Upper lobe of left lung (tissue), 6 donors: Measurements from ENCODE around the gene KCTD12. TPM values are rescaled to one million over a fixed set of nuclear protein-coding genes. Genes with fewer than 3 reads are reported as not detected.

ENCODE experiments used
- ATAC-seq, 2 donors: fragments of 200-7000 bp; cut with Tn5 transposase; one replicate each; pipeline ENCODE4 v1.9.1; 2022; ENCODE audit warnings: mild to moderate bottlenecking in 2 of 2, moderate library complexity in 2 of 2; ENCODE audit not compliant: low FRiP score in 2 of 2
- DNase-seq, 2 donors: peaks; one replicate each; pipeline ENCODE4 v3.0.0-alpha.2; 2019 to 2020
- H3K27ac ChIP-seq, 4 donors: fragments of 200-600 bp; sonication (generic); one replicate each; pipeline ENCODE4 v1.5.1; 2016 to 2019
- H3K27me3 ChIP-seq, 4 donors: fragments of 200-600 bp; sonication (generic); one replicate each; pipeline ENCODE4 v1.5.1; 2017 to 2019
- H3K36me3 ChIP-seq, 4 donors: fragments of 200-600 bp; sonication (generic); one replicate each; pipeline ENCODE4 v1.5.1; 2016 to 2019
- H3K4me1 ChIP-seq, 4 donors: fragments of 200-600 bp; sonication (generic); one replicate each; pipeline ENCODE4 v1.5.1; 2018 to 2019
- H3K4me3 ChIP-seq, 4 donors: fragments of 200-600 bp; sonication (generic); one replicate each; pipeline ENCODE4 v1.5.1; 2017 to 2019; ENCODE audit warnings: mild to moderate bottlenecking in 2 of 4, moderate library complexity in 1 of 4
- H3K9me3 ChIP-seq, 4 donors: fragments of 200-600 bp; sonication (generic); one replicate each; pipeline ENCODE4 v1.5.1; 2018 to 2019
- EP300 ChIP-seq, 4 donors: sonication (generic); formaldehyde crosslinking; IDR thresholded peaks; one replicate each; pipeline ENCODE4 v1.5.1; 2017; ENCODE audit warnings: antibody characterized with exemption in 4 of 4, control low read depth in 2 of 4
- POLR2A ChIP-seq, 4 donors: fragments of 450-650 bp; IDR thresholded peaks; one replicate each; pipeline ENCODE4 v1.5.1; 2016 to 2017; ENCODE audit warnings: antibody characterized with exemption in 4 of 4, mild to moderate bottlenecking in 2 of 4
- POLR2AphosphoS5 ChIP-seq, 2 donors: sonication (generic); formaldehyde crosslinking; IDR thresholded peaks; one replicate each; pipeline ENCODE4 v1.5.1; 2017; ENCODE audit warnings: antibody characterized with exemption in 2 of 2
- WGBS, 2 donors: methylation state at CpG; one replicate each; pipeline ENCODE4 v1.1.5; 2017 to 2018; 5-methylcytosine and 5-hydroxymethylcytosine counted together
- total RNA-seq, 6 donors: library from RNA; depleted of rRNA in 4 of 6; stranded (reverse); fragments of >200 nt in 4 of 6; gene quantifications; one replicate each; pipeline versions ENCODE4 v1.1.0 to v1.2.1, GENCODE V29; 2016 to 2021
- TF ChIP-seq, protein P1 (sequence below), 6 experiments: fragments of 450-650 bp in 4 of 6; fragments of 200-600 bp in 2 of 6; sonication (generic) in 2 of 6; IDR thresholded peaks; one replicate each; pipeline ENCODE4 v1.5.1; 2016 to 2019; ENCODE audit warnings: antibody characterized with exemption in 6 of 6
- donor health status: DM: no; HTN: no; CAD: no; lungs with moderate emphysema.
- donor health status: DM: no; HTN: yes; CAD: no; lungs with severe emphysema.

KCTD12 gene
- total RNA-seq, 6 donors from 2014 or later, result 40.9 to 165 (median 85.6) TPM

- ATAC-seq, result no peak
- 24 to 46% methylated on average over 15 of the region's 15 CpGs for WGBS, 2 donors
- H3K4me1 ChIP-seq, result peaks cover 10 to 52% (median 22%) of the 10 kb centered on the region in 4 donors
- H3K27me3 ChIP-seq, result no peaks in the 10 kb centered on the region
- no peaks in the 10 kb centered on the region for H3K36me3 ChIP-seq
- H3K27ac ChIP-seq, result peak overlapping the region; percentile 88 to 93 (median 92)
- TF ChIP-seq, protein P1, sequence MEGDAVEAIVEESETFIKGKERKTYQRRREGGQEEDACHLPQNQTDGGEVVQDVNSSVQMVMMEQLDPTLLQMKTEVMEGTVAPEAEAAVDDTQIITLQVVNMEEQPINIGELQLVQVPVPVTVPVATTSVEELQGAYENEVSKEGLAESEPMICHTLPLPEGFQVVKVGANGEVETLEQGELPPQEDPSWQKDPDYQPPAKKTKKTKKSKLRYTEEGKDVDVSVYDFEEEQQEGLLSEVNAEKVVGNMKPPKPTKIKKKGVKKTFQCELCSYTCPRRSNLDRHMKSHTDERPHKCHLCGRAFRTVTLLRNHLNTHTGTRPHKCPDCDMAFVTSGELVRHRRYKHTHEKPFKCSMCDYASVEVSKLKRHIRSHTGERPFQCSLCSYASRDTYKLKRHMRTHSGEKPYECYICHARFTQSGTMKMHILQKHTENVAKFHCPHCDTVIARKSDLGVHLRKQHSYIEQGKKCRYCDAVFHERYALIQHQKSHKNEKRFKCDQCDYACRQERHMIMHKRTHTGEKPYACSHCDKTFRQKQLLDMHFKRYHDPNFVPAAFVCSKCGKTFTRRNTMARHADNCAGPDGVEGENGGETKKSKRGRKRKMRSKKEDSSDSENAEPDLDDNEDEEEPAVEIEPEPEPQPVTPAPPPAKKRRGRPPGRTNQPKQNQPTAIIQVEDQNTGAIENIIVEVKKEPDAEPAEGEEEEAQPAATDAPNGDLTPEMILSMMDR (IDR thresholded peaks at IDR 0.05), result peak in 2 of 6 experiments; percentile 19 to 26
- TF ChIP-seq POLR2A (IDR thresholded peaks at IDR 0.05), result peak in 1 of 4 donors; percentile 56
- TF ChIP-seq EP300 (IDR thresholded peaks at IDR 0.05), result no peak
- TF ChIP-seq POLR2AphosphoS5 (IDR thresholded peaks at IDR 0.05), result peak in 1 of 2 donors; percentile 26
- no peaks in the 10 kb centered on the region for H3K9me3 ChIP-seq
- H3K4me3 ChIP-seq, result peak overlapping the region; percentile 49 to 79 (median 66)
- DNase-seq, result peak in 1 of 2 donors; percentile 64
Observed at GRCh38 chr13:76884186-76884906, 1.9 kb downstream of the KCTD12 start.

DNA sequence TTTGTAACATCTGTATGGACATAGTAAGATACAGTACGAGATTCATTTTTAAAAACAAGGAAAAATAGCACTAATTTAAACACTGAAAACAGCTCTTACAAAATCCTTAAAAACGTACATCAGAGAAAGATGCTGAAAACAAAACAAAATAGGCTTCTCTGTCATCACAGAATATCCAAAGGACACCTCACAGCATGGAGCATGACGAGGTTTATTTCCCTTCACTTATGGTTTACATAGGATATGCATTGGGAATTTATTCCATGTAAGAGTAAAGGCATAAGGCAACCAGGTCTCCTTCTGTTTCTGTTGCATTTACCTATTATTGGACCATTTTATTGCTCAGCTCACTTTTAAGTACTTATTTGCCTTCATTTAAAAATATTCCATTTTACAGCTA lies 3.0 kb downstream of the KCTD12 start:
- Histone ChIP-seq H3K4me1 (peaks cover 16 to 52% (median 31%) of the 10 kb centered on the region in 4 donors), H3K4me3 (peak overlapping the region; percentile 22 to 79 (median 66)), H3K9me3 (no peaks in the 10 kb centered on the region), H3K27me3 (no peaks in the 10 kb centered on the region), H3K27ac (peak overlapping the region; percentile 88 to 93 (median 92)), H3K36me3 (no peaks in the 10 kb centered on the region)
- WGBS, 2 donors, result 39 to 46% methylated on average over 3 of the region's 3 CpGs
- DNase-seq, result no peak
- no peak for TF ChIP-seq EP300 (IDR thresholded peaks at IDR 0.05)
- TF ChIP-seq POLR2A (IDR thresholded peaks at IDR 0.05), result no peak
- no peak for TF ChIP-seq POLR2AphosphoS5 (IDR thresholded peaks at IDR 0.05)
- TF ChIP-seq, protein P1 (IDR thresholded peaks at IDR 0.05), result no peak
- no peak for ATAC-seq

- DNase-seq (peak in 1 of 2 donors; percentile 41), ATAC-seq (no peak)
- peak; percentile 31 to 62 for TF ChIP-seq POLR2AphosphoS5 (IDR thresholded peaks at IDR 0.05)
- TF ChIP-seq POLR2A (IDR thresholded peaks at IDR 0.05), result peak in 1 of 4 donors; percentile 62
- peak in 1 of 4 donors; percentile 27 for TF ChIP-seq EP300 (IDR thresholded peaks at IDR 0.05)
- TF ChIP-seq, protein P1 (IDR thresholded peaks at IDR 0.05), result no peak
- WGBS, 2 donors, result 24 to 35% methylated on average over 4 of the region's 4 CpGs
- Histone ChIP-seq H3K4me3 (peak overlapping the region in 3 of 4 donors; percentile 61 to 79 (median 70)), H3K9me3 (no peaks in the 10 kb centered on the region), H3K27ac (peak overlapping the region; percentile 88 to 93 (median 92)), H3K36me3 (no peaks in the 10 kb centered on the region), H3K27me3 (no peaks in the 10 kb centered on the region), H3K4me1 (peaks cover 21 to 48% (median 30%) of the 10 kb centered on the region in 4 donors)
Observed at GRCh38 chr13:76882431-76882830, 3.8 kb downstream of the KCTD12 start.

DNA sequence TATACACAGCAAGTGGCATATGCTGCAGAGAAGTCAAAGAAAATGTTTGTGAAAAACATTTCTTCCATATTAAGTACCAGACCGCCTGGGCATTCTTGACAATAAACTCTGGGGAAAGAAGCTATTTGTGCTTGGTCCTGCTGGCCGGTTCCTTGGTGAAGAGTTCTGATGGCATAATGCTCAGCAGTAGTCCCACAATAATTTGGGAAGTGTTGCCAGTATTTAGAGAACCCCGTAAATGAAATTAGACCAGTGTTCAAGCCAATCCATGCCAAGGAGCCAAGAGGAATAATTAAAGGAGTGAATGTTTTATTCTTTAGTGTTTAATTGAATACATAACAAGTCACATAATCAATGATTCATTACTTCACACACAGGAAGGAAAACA lies 6.3 kb downstream of the KCTD12 start:
- Histone ChIP-seq H3K9me3 (no peaks in the 10 kb centered on the region), H3K27ac (peak overlapping the region; percentile 68 to 87 (median 83)), H3K27me3 (no peaks in the 10 kb centered on the region), H3K4me3 (no peak overlapping the region), H3K4me1 (peaks cover 19 to 30% (median 25%) of the 10 kb centered on the region in 4 donors), H3K36me3 (no peaks in the 10 kb centered on the region)
- no peak for TF ChIP-seq EP300 (IDR thresholded peaks at IDR 0.05)
- peak in 1 of 4 donors; percentile 29 for TF ChIP-seq POLR2A (IDR thresholded peaks at IDR 0.05)
- WGBS, 2 donors, result 35 to 53% methylated on average over 3 of the region's 3 CpGs
- DNase-seq (no peak), ATAC-seq (peak in 1 of 2 donors; percentile 11)

DNA sequence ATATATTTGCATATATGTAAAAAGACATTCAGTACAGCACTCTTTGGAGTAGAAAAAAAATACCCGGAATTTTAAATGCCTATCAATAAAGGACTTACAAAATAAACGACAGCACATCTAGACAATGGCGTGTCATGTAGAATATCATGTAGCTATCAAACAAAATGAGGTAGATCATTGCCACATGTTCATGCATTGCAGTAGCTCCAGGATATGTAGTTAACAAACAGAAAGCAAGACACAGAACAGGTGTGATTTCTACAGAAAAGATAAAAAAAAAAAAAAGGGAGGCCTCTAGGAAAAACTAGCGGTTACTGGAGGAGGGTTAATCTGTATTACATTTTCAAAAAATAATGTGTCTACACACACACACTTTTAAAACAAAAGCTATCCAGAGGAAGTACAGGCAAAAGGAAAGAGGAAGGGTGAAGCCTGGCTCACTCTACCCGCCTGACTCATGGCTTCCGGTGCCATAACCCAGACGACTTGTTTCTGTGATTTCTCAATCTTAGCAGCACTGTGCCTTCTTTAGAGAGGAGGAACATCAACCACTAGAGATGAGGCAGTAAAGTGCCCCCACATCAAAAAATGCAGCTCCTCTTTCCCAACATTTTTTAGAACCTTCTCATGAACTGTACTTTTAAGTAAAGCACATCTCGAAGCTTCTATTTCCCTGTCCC lies 6.9 kb downstream of the KCTD12 start:
- Histone ChIP-seq H3K36me3 (no peaks in the 10 kb centered on the region), H3K27me3 (no peaks in the 10 kb centered on the region), H3K4me3 (no peak overlapping the region), H3K27ac (peak overlapping the region; percentile 68 to 87 (median 83)), H3K4me1 (peaks cover 19 to 30% (median 22%) of the 10 kb centered on the region in 4 donors), H3K9me3 (no peaks in the 10 kb centered on the region)
- peak in 1 of 2 donors; percentile 82 for DNase-seq
- WGBS, 2 donors, result 34 to 37% methylated on average over 8 of the region's 8 CpGs
- ATAC-seq, result peak; percentile 93
- peak in 1 of 4 donors; percentile 54 for TF ChIP-seq POLR2A (IDR thresholded peaks at IDR 0.05)
- peak in 2 of 4 donors; percentile 68 to 84 for TF ChIP-seq EP300 (IDR thresholded peaks at IDR 0.05)
- TF ChIP-seq POLR2AphosphoS5 (IDR thresholded peaks at IDR 0.05), result peak; percentile 81 to 84
- TF ChIP-seq, protein P1 (IDR thresholded peaks at IDR 0.05), result no peak
